Suprapubic skin (tissue), 4 donors: Measurements from ENCODE around the gene ARPC5L. TPM values are rescaled to one million over a fixed set of nuclear protein-coding genes. Genes with fewer than 3 reads are reported as not detected.

ENCODE experiments used
- DNase-seq, 2 donors: peaks; one replicate each; pipeline ENCODE4 v3.0.0-alpha.2; 2019; ENCODE audit warnings: low spot score in 2 of 2
- H3K27ac ChIP-seq: fragments of 200-600 bp; sonication (generic); one replicate; pipeline ENCODE4 v1.5.1; 2019
- H3K27me3 ChIP-seq: fragments of 200-600 bp; sonication (generic); one replicate; pipeline ENCODE4 v1.5.1; 2019
- H3K36me3 ChIP-seq: fragments of 200-600 bp; sonication (generic); one replicate; pipeline ENCODE4 v1.5.1; 2019
- H3K4me1 ChIP-seq: fragments of 200-600 bp; sonication (generic); one replicate; pipeline ENCODE4 v1.5.1; 2019
- H3K4me3 ChIP-seq: fragments of 200-600 bp; sonication (generic); one replicate; pipeline ENCODE4 v1.5.1; 2019; ENCODE audit warnings: mild to moderate bottlenecking
- H3K9me3 ChIP-seq: fragments of 200-600 bp; sonication (generic); one replicate; pipeline ENCODE4 v1.5.1; 2019
- EP300 ChIP-seq: sonication (generic); formaldehyde crosslinking; IDR thresholded peaks from one replicate; pipeline ENCODE4 v1.6.1; 2017; ENCODE audit warnings: antibody characterized with exemption
- POLR2A ChIP-seq, 2 donors: fragments of 450-650 bp; IDR thresholded peaks; one replicate each; pipeline ENCODE4 v1.6.1; 2017; ENCODE audit warnings: antibody characterized with exemption in 2 of 2, mild to moderate bottlenecking in 2 of 2, moderate library complexity in 2 of 2
- POLR2AphosphoS5 ChIP-seq, 3 donors: sonication (generic); formaldehyde crosslinking; IDR thresholded peaks; one replicate each; pipeline ENCODE4 v1.6.1; 2017; ENCODE audit warnings: antibody characterized with exemption in 3 of 3
- WGBS: methylation state at CpG from one replicate; pipeline ENCODE4 v1.1.5; 2018; 5-methylcytosine and 5-hydroxymethylcytosine counted together
- total RNA-seq, 4 donors: library from RNA; depleted of rRNA; stranded (reverse); fragments of >200 nt; gene quantifications; one replicate each; pipeline ENCODE4 v1.1.0, GENCODE V29; 2016
- TF ChIP-seq, protein P1 (sequence below), 2 donors: fragments of 200-600 bp in 1 of 2; fragments of 450-650 bp in 1 of 2; sonication (generic) in 1 of 2; IDR thresholded peaks; one replicate each; pipeline ENCODE4 v1.5.1; 2016 to 2019; ENCODE audit warnings: antibody characterized with exemption in 2 of 2, mild to moderate bottlenecking in 1 of 2, moderate library complexity in 1 of 2

ARPC5L gene
- 10 to 100 TPM; 16.9 to 52.4 (median 33.0) TPM for total RNA-seq

DNA sequence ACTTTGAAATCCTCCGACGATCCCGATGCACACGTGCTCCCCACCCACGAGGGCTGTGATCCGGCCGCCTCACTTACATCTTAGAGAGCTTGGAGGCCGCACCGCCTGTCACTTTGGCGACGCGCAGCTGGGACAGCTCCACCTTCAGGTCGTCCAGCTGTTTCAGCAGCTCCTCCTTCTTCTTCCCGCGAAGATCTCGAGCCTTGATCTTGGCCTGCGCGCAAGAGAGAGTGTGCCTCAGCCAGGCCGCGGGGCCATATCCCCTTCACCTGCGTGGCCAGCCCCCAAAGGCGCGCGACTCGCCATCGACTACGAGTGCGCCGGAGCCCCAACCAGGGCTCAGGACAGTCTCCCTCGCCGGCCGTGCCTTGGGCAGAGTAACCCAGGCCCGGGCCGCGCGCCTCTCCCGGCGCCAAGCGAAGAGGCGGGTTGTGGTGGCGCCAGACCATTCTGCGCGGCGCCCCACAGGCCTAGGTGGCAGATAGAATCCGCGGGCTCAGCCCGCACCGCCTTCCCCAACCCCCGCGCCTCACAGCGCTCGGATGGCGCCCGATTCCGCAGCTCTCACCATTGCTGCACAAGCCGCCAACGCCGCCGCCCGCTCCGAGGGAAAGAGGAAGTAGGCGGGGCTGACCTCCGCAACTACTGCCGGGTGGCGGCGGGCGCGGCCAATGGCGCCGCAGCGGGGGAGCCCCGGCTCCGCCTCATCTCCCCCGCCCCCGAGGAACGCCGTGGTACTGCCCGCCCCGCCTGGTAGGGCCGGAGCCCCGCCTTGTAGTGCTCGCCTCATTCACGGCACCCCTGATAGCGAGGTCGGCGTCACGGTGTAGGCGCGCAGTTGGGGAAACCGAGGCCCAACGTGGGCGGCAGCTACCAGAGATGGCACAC is at the start of gene ARPC5L, which contains the start of gene RPL35:
Gene ARPC5L (plus strand): TSS at position 789 of the 888 bp plus-strand sequence. CDS start 7,161 bp downstream, outside the sequence.
Gene RPL35 (minus strand): TSS at position 616 of the 888 bp plus-strand sequence. CDS start 45 bp downstream, at position 571.
- TF ChIP-seq EP300 (no peak), POLR2A (IDR thresholded peaks at IDR 0.05) (peak in 1 of 2 donors; percentile 79), POLR2AphosphoS5 (IDR thresholded peaks at IDR 0.05) (peak; percentile 70 to 90 (median 75))
- TF ChIP-seq, protein P1, sequence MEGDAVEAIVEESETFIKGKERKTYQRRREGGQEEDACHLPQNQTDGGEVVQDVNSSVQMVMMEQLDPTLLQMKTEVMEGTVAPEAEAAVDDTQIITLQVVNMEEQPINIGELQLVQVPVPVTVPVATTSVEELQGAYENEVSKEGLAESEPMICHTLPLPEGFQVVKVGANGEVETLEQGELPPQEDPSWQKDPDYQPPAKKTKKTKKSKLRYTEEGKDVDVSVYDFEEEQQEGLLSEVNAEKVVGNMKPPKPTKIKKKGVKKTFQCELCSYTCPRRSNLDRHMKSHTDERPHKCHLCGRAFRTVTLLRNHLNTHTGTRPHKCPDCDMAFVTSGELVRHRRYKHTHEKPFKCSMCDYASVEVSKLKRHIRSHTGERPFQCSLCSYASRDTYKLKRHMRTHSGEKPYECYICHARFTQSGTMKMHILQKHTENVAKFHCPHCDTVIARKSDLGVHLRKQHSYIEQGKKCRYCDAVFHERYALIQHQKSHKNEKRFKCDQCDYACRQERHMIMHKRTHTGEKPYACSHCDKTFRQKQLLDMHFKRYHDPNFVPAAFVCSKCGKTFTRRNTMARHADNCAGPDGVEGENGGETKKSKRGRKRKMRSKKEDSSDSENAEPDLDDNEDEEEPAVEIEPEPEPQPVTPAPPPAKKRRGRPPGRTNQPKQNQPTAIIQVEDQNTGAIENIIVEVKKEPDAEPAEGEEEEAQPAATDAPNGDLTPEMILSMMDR (IDR thresholded peaks at IDR 0.05), result peak in 1 of 2 donors; percentile 38
- Histone ChIP-seq H3K4me3 (peak within 1 kb of the TSS; percentile 92), H3K27ac (peak within 1 kb of the TSS; percentile 95), H3K27me3 (no peaks in the 10 kb centered on the region), H3K9me3 (no peaks in the 10 kb centered on the region), H3K36me3 (peaks cover 38% of the 10 kb centered on the region), H3K4me1 (peaks cover 49% of the 10 kb centered on the region)
- under 1% methylated on average over 34 of the region's 92 CpGs for WGBS
- peak; percentile 96 to 98 for DNase-seq

DNA sequence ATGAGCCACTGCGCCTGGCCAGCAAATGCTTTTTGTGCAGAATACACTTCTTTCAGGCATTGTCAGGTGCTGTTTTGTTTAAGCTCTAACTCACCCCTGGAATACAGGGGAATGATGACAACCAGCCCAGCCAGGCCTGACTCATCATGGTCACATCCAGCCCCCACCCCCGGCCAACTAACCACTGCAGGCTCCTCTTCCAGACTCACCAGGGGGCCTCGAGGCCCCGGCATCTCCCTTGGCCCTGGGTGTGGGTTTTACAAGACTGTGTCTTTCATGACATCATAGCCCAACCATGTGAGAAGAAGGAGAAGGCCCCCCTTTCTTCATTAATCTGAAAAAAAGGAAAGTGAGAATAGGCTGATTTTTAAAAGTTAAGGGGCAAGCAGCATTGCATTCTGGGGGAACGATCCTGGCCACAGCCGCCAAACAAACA is 49.5 kb upstream of the ARPC5L start:
- H3K27me3 ChIP-seq, result no peaks in the 10 kb centered on the region
- 60% methylated on average over 6 of the region's 6 CpGs for WGBS
- H3K4me1 ChIP-seq, result peaks cover 34% of the 10 kb centered on the region
- no peaks in the 10 kb centered on the region for H3K9me3 ChIP-seq
- peaks cover 13% of the 10 kb centered on the region for H3K36me3 ChIP-seq
- peak in 1 of 2 donors; percentile 85 for DNase-seq
- H3K4me3 ChIP-seq, result no peak overlapping the region
- TF ChIP-seq POLR2AphosphoS5 (IDR thresholded peaks at IDR 0.05) (no peak), POLR2A (IDR thresholded peaks at IDR 0.05) (no peak), EP300 (no peak)
- TF ChIP-seq, protein P1 (IDR thresholded peaks at IDR 0.05), result no peak
- H3K27ac ChIP-seq, result peak overlapping the region; percentile 67

DNA sequence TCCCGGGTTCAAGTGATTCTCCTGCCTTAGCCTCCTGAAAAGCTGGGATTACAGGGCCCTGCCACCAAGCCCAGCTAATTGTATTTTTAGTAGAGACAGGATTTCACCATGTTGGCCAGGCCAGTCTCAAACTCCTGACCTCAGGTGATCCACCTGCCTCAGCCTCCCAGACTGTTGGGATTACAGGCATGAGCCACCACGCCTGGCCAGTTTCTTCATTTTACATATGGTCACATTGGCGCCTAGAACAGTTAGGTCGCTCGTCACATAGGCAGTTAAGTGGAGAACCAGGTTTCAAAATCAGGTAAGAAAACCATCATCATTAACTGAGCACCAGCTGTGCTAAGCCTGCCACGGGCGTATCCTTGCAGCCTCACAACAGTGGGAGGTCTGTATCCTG is 48.9 kb upstream of the ARPC5L start:
- Histone ChIP-seq H3K4me3 (no peak overlapping the region), H3K27me3 (no peaks in the 10 kb centered on the region), H3K9me3 (no peaks in the 10 kb centered on the region), H3K27ac (no peak overlapping the region), H3K4me1 (peaks cover 38% of the 10 kb centered on the region), H3K36me3 (peaks cover 13% of the 10 kb centered on the region)
- no peak for DNase-seq
- 74% methylated on average over 7 of the region's 7 CpGs for WGBS
- TF ChIP-seq EP300, result no peak
- TF ChIP-seq, protein P1 (IDR thresholded peaks at IDR 0.05), result no peak
- TF ChIP-seq POLR2AphosphoS5 (IDR thresholded peaks at IDR 0.05), result no peak

DNA sequence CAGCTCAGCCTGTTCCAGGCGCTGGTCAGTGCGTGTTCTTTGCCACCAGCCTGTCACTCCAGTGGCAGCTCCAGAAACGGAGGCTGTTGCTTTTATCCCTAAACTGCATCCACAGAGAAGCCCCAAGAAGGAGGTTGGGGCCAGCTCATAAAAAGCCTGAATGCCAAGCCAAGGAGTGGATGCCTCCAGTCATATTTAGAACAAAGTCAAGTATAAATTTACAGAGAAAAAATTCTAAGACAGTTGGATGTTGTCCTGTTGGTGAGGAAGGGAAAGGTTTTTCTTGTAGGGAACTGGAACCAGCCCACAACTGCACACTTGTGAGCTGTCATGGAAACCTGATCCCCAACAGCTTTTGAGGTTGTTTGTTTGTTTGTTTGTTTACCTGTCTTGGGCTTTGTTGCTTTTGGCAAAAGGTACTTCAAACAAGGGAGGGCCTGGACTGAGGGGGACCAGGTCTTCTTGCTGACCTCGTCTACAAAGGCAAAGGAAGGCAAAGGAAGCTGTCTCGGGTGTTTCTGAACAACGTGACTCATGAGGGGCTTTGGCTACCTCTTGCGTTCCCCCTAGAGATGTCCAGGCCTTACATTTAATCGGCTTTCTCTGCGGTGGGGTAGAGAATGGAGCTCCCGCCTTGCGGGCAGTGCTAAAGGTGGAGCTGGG is 48.3 kb upstream of the ARPC5L start:
- Histone ChIP-seq H3K4me3 (no peak overlapping the region), H3K27ac (peak overlapping the region; percentile 40), H3K27me3 (no peaks in the 10 kb centered on the region), H3K9me3 (no peaks in the 10 kb centered on the region), H3K4me1 (peaks cover 43% of the 10 kb centered on the region), H3K36me3 (peaks cover 13% of the 10 kb centered on the region)
- no peak for DNase-seq
- TF ChIP-seq POLR2AphosphoS5 (IDR thresholded peaks at IDR 0.05), result no peak
- TF ChIP-seq, protein P1 (IDR thresholded peaks at IDR 0.05), result no peak
- WGBS, result 72% methylated on average over 11 of the region's 11 CpGs

DNA sequence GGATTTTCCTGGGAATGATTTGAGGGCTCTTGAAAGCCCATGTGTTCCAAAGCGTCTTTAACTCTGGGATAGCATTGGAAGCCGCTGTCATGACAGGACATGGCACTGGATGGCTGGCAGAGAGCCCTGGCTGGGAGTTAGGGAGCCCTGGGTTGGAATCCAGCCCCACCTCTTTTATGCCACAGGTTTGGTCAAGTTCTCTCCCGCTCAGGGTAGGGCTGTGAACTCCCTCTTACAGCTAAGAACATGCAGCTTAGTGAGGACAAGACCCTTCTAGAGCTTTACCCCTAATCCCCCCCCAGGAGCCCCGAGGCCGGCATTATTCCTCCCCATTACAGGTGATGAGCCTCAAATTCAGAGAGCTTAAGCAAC is 47.8 kb upstream of the ARPC5L start:
- Histone ChIP-seq H3K4me3 (no peak overlapping the region), H3K4me1 (peaks cover 47% of the 10 kb centered on the region), H3K9me3 (no peaks in the 10 kb centered on the region), H3K27ac (peak overlapping the region; percentile 40), H3K27me3 (no peaks in the 10 kb centered on the region), H3K36me3 (peaks cover 11% of the 10 kb centered on the region)
- DNase-seq, result no peak
- WGBS, result 53% methylated on average over 4 of the region's 5 CpGs
- TF ChIP-seq EP300 (no peak), POLR2A (IDR thresholded peaks at IDR 0.05) (no peak), POLR2AphosphoS5 (IDR thresholded peaks at IDR 0.05) (no peak)
- TF ChIP-seq, protein P1 (IDR thresholded peaks at IDR 0.05), result no peak
